Activated CD4-positive, alpha-beta T cell treated with anti-CD3 and anti-CD28 coated beads, Interleukin-2, amount 50 U/mL, for 24 hours (primary cell): ENCODE data around the gene TEX54.

Source experiments
- DNase-seq, 2 donors: peaks; one replicate each; pipeline ENCODE4 v3.0.0-alpha.2; 2020; ENCODE audit warnings: low read depth in 1 of 2, low spot score in 1 of 2

Gene TEX54

GRCh38 chr11:62788991-62789390 is 43.6 kb downstream of the TEX54 start:
- DNase-seq, result no peak

- DNase-seq, result peak; percentile 95 to 99
Observed at GRCh38 chr11:62787005-62787759, 45.5 kb downstream of the TEX54 start, which contains the start of gene TMEM179B. Gene TMEM179B (plus strand): TSS chr11:62787402. CDS start chr11:62787432, 30 bp downstream.

- peak; percentile 68 to 78 for DNase-seq
Observed at GRCh38 chr11:62786318-62787004, 46.2 kb downstream of the TEX54 start.

GRCh38 chr11:62782753-62783152 is 49.9 kb downstream of the TEX54 start:
- DNase-seq, result no peak
